GM12891 (cell line): ENCODE data around the gene SPRYD7.

Source experiments
- DNase-seq: peaks from one replicate; pipeline ENCODE4 v3.0.0; 2011; ENCODE audit warnings: low spot score; ENCODE audit not compliant: insufficient read length
- FAIRE-seq: peaks from 2 replicates; lab custom pipeline; 2011; peaks lifted over from hg19 to GRCh38; lab: Jason Lieb, UNC
- PAX5 ChIP-seq: IDR thresholded peaks from 2 replicates; pipeline ENCODE4 v1.6.1; 2011; ENCODE audit warnings: low read length, moderate library complexity, mild to moderate bottlenecking; ENCODE audit not compliant: insufficient read depth, severe bottlenecking

SPRYD7 gene

GRCh38 chr13:49864509-49864908 lies 71.6 kb downstream of the SPRYD7 start:
- DNase-seq (no peak), FAIRE-seq (no peak)
- no peak for TF ChIP-seq PAX5
